CD4-positive, alpha-beta T cell treated with Interferon alpha-2 for 1 hour (primary cell): ENCODE results near the gene LYSMD4.

Source experiments
- DNase-seq, 2 donors: peaks; one replicate each; pipeline ENCODE4 v3.0.0-alpha.2; 2020 to 2022

Gene LYSMD4

GRCh38 chr15:99731336-99732123 is 1.7 kb downstream of the LYSMD4 start:
- no peak for DNase-seq

GRCh38 chr15:99729920-99730319 is 3.3 kb downstream of the LYSMD4 start:
- DNase-seq = peak in 1 of 2 donors; percentile 16

- no peak for DNase-seq
Observed at GRCh38 chr15:99729327-99729726, 3.9 kb downstream of the LYSMD4 start.

GRCh38 chr15:99728916-99729315 is 4.3 kb downstream of the LYSMD4 start:
- no peak for DNase-seq

GRCh38 chr15:99727733-99728132 is 5.5 kb downstream of the LYSMD4 start:
- no peak for DNase-seq

- DNase-seq = no peak
Observed at GRCh38 chr15:99727330-99727729, 5.9 kb downstream of the LYSMD4 start.

- DNase-seq = no peak
Observed at GRCh38 chr15:99726333-99726732, 6.9 kb downstream of the LYSMD4 start.

GRCh38 chr15:99722406-99722805 is 10.8 kb downstream of the LYSMD4 start:
- DNase-seq = no peak

- no peak for DNase-seq
Observed at GRCh38 chr15:99721896-99722295, 11.3 kb downstream of the LYSMD4 start.

- no peak for DNase-seq
Observed at GRCh38 chr15:99721104-99721778, 12.0 kb downstream of the LYSMD4 start.

GRCh38 chr15:99720533-99720932 is 12.7 kb downstream of the LYSMD4 start:
- DNase-seq = peak in 1 of 2 donors; percentile 14

- DNase-seq = no peak
Observed at GRCh38 chr15:99719096-99719541, 14.1 kb downstream of the LYSMD4 start.

GRCh38 chr15:99718421-99718820 is 14.8 kb downstream of the LYSMD4 start:
- DNase-seq = no peak

- no peak for DNase-seq
Observed at GRCh38 chr15:99717161-99718009, 15.9 kb downstream of the LYSMD4 start.

GRCh38 chr15:99716540-99717095 is 16.6 kb downstream of the LYSMD4 start:
- DNase-seq = no peak

- no peak for DNase-seq
Observed at GRCh38 chr15:99712415-99712814, 20.8 kb downstream of the LYSMD4 start.

- DNase-seq = no peak
Observed at GRCh38 chr15:99711625-99712024, 21.6 kb downstream of the LYSMD4 start.

- DNase-seq = no peak
Observed at GRCh38 chr15:99709243-99709986, 23.8 kb downstream of the LYSMD4 start.

- no peak for DNase-seq
Observed at GRCh38 chr15:99708563-99708962, 24.7 kb downstream of the LYSMD4 start.

GRCh38 chr15:99707473-99708270 is 25.6 kb downstream of the LYSMD4 start:
- peak in 1 of 2 donors; percentile 37 for DNase-seq

GRCh38 chr15:99706557-99707303 is 26.5 kb downstream of the LYSMD4 start:
- DNase-seq = peak in 1 of 2 donors; percentile 36
